Endodermal cell (in vitro differentiated cells): Measurements from ENCODE around the gene RAC2. TPM values are rescaled to one million over a fixed set of nuclear protein-coding genes. Genes with fewer than 3 reads are reported as not detected.

Source experiments
- DNase-seq: peaks from one replicate; pipeline ENCODE4 v3.0.0-alpha.2; 2017
- H3K27ac ChIP-seq: 2 replicates; pipeline ENCODE4 v1.5.1; 2013; ENCODE audit warnings: mild to moderate bottlenecking, low read depth, low read length, moderate library complexity
- H3K27me3 ChIP-seq: 2 replicates; pipeline ENCODE4 v1.6.1; 2013; ENCODE audit warnings: mild to moderate bottlenecking, low read length, moderate library complexity; ENCODE audit not compliant: insufficient read depth, control insufficient read depth, poor library complexity, severe bottlenecking
- H3K36me3 ChIP-seq: 2 replicates; pipeline ENCODE4 v1.7.0; 2013; ENCODE audit warnings: mild to moderate bottlenecking, low read length, moderate library complexity; ENCODE audit not compliant: control insufficient read depth, insufficient read depth
- H3K4me1 ChIP-seq: one replicate; pipeline ENCODE4 v1.7.0; 2013; ENCODE audit warnings: low read length; ENCODE audit not compliant: control insufficient read depth, insufficient read depth
- H3K4me3 ChIP-seq: 2 replicates; pipeline ENCODE4 v1.5.1; 2013; ENCODE audit warnings: mild to moderate bottlenecking, low read length, moderate library complexity
- H3K9ac ChIP-seq: 2 replicates; pipeline ENCODE4 v1.6.1; 2013; ENCODE audit warnings: mild to moderate bottlenecking, low read length, moderate library complexity; ENCODE audit not compliant: poor library complexity, severe bottlenecking; ENCODE audit errors: extremely low read depth
- H3K9me3 ChIP-seq: 2 replicates; pipeline ENCODE4 v1.6.1; 2013; ENCODE audit warnings: mild to moderate bottlenecking, low read length, moderate library complexity; ENCODE audit not compliant: control insufficient read depth
- H3K27ac Mint-ChIP-seq: 2 replicates; pipeline ENCODE4 v1.8.0; 2020; ENCODE audit warnings: mixed read lengths
- H3K27me3 Mint-ChIP-seq: 2 replicates; pipeline ENCODE4 v1.8.0; 2021; ENCODE audit warnings: mild to moderate bottlenecking, mixed read lengths; ENCODE audit not compliant: insufficient read depth
- H3K36me3 Mint-ChIP-seq: 2 replicates; pipeline ENCODE4 v1.8.0; 2020; ENCODE audit warnings: low read depth, mixed read lengths
- H3K4me1 Mint-ChIP-seq: 2 replicates; pipeline ENCODE4 v1.8.0; 2020; ENCODE audit warnings: mixed read lengths
- H3K4me3 Mint-ChIP-seq: 2 replicates; pipeline ENCODE4 v1.8.0; 2020; ENCODE audit warnings: mild to moderate bottlenecking, moderate library complexity, mixed read lengths
- H3K9me3 Mint-ChIP-seq: 2 replicates; pipeline ENCODE4 v1.8.0; 2020; ENCODE audit warnings: mild to moderate bottlenecking, mixed read lengths
- CTCF ChIP-seq: fragments of 200-600 bp; sonication (generic); conservative IDR thresholded peaks from 2 replicates; pipeline ENCODE4 v1.5.0; 2021; ENCODE audit warnings: antibody characterized with exemption, mild to moderate bottlenecking
- WGBS, 2 experiments: methylation state at CpG; one replicate each; pipeline versions ENCODE4 v1.1.5 to v1.1.7; 2013; ENCODE audit warnings: missing lambda C conversion rate in 2 of 2, mixed read lengths in 1 of 2; ENCODE audit not compliant: insufficient coverage in 1 of 2, insufficient read length in 1 of 2; 5-methylcytosine and 5-hydroxymethylcytosine counted together
- total RNA-seq, 2 donors: library from RNA; stranded (reverse); fragmentation: NEBNext Ultra II Directional in 1 of 2; extraction: Animal tissue kit (Norgen Biotek cat#: 25700) in 1 of 2; gene quantifications; 2 replicates in 1 of 2; 3 replicates in 1 of 2; pipeline ENCODE4 v1.2.1, GENCODE V29; 2021

Gene RAC2
- total RNA-seq, 2 donors from 2014 or later: 4.5 to 5.6 TPM

- no peaks in the 10 kb centered on the region for H3K36me3 ChIP-seq
- no peaks in the 10 kb centered on the region for H3K9me3 Mint-ChIP-seq
- no peak overlapping the region for H3K4me3 Mint-ChIP-seq
- no peak for TF ChIP-seq CTCF
- peaks cover 2% of the 10 kb centered on the region for H3K4me1 Mint-ChIP-seq
- H3K36me3 Mint-ChIP-seq: no peaks in the 10 kb centered on the region
- no peak overlapping the region for H3K27ac ChIP-seq
- H3K27me3 Mint-ChIP-seq: peaks cover 7% of the 10 kb centered on the region
- 81 to 86% methylated on average over 5 to 7 of the region's 7 CpGs for WGBS, 2 experiments
- H3K27me3 ChIP-seq: no peaks in the 10 kb centered on the region
- no peaks in the 10 kb centered on the region for H3K9me3 ChIP-seq
- no peak for DNase-seq
- H3K4me3 ChIP-seq: no peak overlapping the region
- H3K4me1 ChIP-seq: no peaks in the 10 kb centered on the region
- no peak overlapping the region for H3K9ac ChIP-seq
- no peak overlapping the region for H3K27ac Mint-ChIP-seq
Measured at GRCh38 chr22:37208401-37209139, 35.5 kb downstream of the RAC2 start.

GRCh38 chr22:37207981-37208380 lies 36.1 kb downstream of the RAC2 start:
- peaks cover 7% of the 10 kb centered on the region for H3K27me3 Mint-ChIP-seq
- Histone ChIP-seq H3K27me3 (no peaks in the 10 kb centered on the region), H3K4me3 (no peak overlapping the region), H3K4me1 (no peaks in the 10 kb centered on the region), H3K36me3 (no peaks in the 10 kb centered on the region), H3K9me3 (no peaks in the 10 kb centered on the region), H3K9ac (no peak overlapping the region), H3K27ac (no peak overlapping the region)
- H3K4me1 Mint-ChIP-seq: peaks cover 2% of the 10 kb centered on the region
- no peak overlapping the region for H3K27ac Mint-ChIP-seq
- H3K36me3 Mint-ChIP-seq: no peaks in the 10 kb centered on the region
- no peak overlapping the region for H3K4me3 Mint-ChIP-seq
- no peak for TF ChIP-seq CTCF
- WGBS, 2 experiments: 94 to 96% methylated on average over 6 to 7 of the region's 7 CpGs
- no peaks in the 10 kb centered on the region for H3K9me3 Mint-ChIP-seq
- DNase-seq: no peak

- Histone ChIP-seq H3K27me3 (no peaks in the 10 kb centered on the region), H3K9ac (no peak overlapping the region), H3K27ac (no peak overlapping the region), H3K4me3 (no peak overlapping the region), H3K4me1 (no peaks in the 10 kb centered on the region), H3K9me3 (no peaks in the 10 kb centered on the region), H3K36me3 (no peaks in the 10 kb centered on the region)
- Mint-ChIP-seq H3K27ac (no peak overlapping the region), H3K4me1 (peaks cover under 1% of the 10 kb centered on the region), H3K9me3 (no peaks in the 10 kb centered on the region), H3K4me3 (no peak overlapping the region), H3K36me3 (no peaks in the 10 kb centered on the region), H3K27me3 (peaks cover 7% of the 10 kb centered on the region)
- 93 to 97% methylated on average over 36 to 71 of the region's 71 CpGs for WGBS, 2 experiments
- TF ChIP-seq CTCF: no peak
- no peak for DNase-seq
Measured at GRCh38 chr22:37206841-37207821, 36.9 kb downstream of the RAC2 start.
